Activated naive CD4-positive, alpha-beta T cell treated with anti-CD3 and anti-CD28 coated beads, Interleukin-2, amount 50 U/mL, for 72 hours (primary cell): Measurements from ENCODE around the gene GAS2L1. TPM values are rescaled to one million over a fixed set of nuclear protein-coding genes. Genes with fewer than 3 reads are reported as not detected.

Experiments
- ATAC-seq, 2 donors: fragments of 150-1000 bp; cut with Tn5 transposase; 2 replicates each; pipeline ENCODE4 v1.10.0; 2021; ENCODE audit warnings: mild to moderate bottlenecking in 2 of 2, moderate library complexity in 2 of 2
- DNase-seq, 2 donors: peaks; one replicate each; pipeline ENCODE4 v3.0.0; 2021 to 2022; ENCODE audit warnings: low spot score in 2 of 2
- H3K27ac Mint-ChIP-seq, 2 donors: one replicate each; pipeline ENCODE4 v1.8.0; 2022; ENCODE audit warnings: mild to moderate bottlenecking in 2 of 2, mixed read lengths in 2 of 2
- H3K36me3 Mint-ChIP-seq, 2 donors: one replicate each; pipeline ENCODE4 v1.8.0; 2022; ENCODE audit warnings: mixed read lengths in 2 of 2
- H3K9me3 Mint-ChIP-seq, 2 donors: one replicate each; pipeline ENCODE4 v1.8.0; 2022; ENCODE audit warnings: mixed read lengths in 2 of 2
- total RNA-seq, 2 donors: library from RNA; stranded (reverse); gene quantifications; one replicate each; pipeline ENCODE4 v1.2.3, GENCODE V29; 2022

The GAS2L1 gene
- total RNA-seq, 2 donors from 2014 or later = 0.36 to 1.5 TPM

DNA sequence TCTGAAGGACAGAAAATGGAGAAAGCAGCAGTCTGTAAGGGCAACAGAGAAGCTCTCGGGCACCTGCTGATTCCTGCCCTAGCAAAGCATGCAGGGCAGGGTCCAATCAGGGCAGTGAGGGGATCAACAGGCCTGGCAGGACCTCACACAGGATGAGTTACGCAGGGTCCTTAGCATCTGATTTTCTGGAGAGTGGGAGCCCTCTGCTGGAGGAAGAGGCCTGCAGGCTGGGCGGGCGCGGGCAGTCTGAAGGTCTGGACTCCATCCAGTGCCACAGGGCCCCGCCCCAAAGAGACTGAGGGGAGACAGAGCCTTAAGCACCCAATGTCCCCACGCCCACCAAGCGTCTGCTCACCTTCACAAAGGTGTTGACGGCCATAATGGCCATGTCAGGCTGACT lies 53.0 kb downstream of the GAS2L1 start:
- ATAC-seq (no peak), DNase-seq (no peak)
- Mint-ChIP-seq H3K36me3 (peaks cover 0 to 3% of the 10 kb centered on the region in 2 donors), H3K9me3 (no peaks in the 10 kb centered on the region), H3K27ac (peak overlapping the region; percentile 5 to 94)

Other genes starting within 250 kb of the GAS2L1 start
- gene C22orf31, start 244.8 kb upstream of the GAS2L1 start, total RNA-seq = not detected
- gene KREMEN1, start 233.6 kb upstream of the GAS2L1 start, total RNA-seq = under 1 TPM; 0.19 to 0.55 TPM
- under 1 TPM in 1 of 2 donors, not detected in 1; 0.41 TPM for gene EMID1, start 100.8 kb upstream of the GAS2L1 start, total RNA-seq
- gene RHBDD3, start 38.7 kb upstream of the GAS2L1 start, total RNA-seq = 10 to 100 TPM; 19.6 to 29.5 TPM
- 100 to 1,000 TPM; 257 to 320 TPM for gene EWSR1, start 38.4 kb upstream of the GAS2L1 start, total RNA-seq
- gene RASL10A, start 9.0 kb downstream of the GAS2L1 start, total RNA-seq = under 1 TPM; 0.20 to 0.78 TPM
- 10 to 100 TPM; 48.9 to 60.4 TPM for gene AP1B1, start 81.9 kb downstream of the GAS2L1 start, total RNA-seq
- not detected for gene RFPL1, start 131.9 kb downstream of the GAS2L1 start, total RNA-seq
- gene NEFH, start 173.6 kb downstream of the GAS2L1 start, total RNA-seq = 1 to 10 TPM in 1 of 2 donors, under 1 TPM in 1; 0.18 to 2.1 TPM
- gene THOC5, start 247.1 kb downstream of the GAS2L1 start, total RNA-seq = 10 to 100 TPM; 50.8 to 82.9 TPM